NCI-H510A (cell line): ENCODE measurements around the gene ARMC7.
A peak's percentile ranks its signal among the peaks of the same experiment; 100 is the strongest.
"Not testable (repeated sequence)": the region's sequence is repeated elsewhere in the genome, so short reads cannot be mapped to it uniquely, and the experiment has no call there.

Experiments
- DNase-seq: peaks from one replicate; lab custom pipeline; 2025; lab: John Stamatoyannopoulos, UW

Gene ARMC7

DNA sequence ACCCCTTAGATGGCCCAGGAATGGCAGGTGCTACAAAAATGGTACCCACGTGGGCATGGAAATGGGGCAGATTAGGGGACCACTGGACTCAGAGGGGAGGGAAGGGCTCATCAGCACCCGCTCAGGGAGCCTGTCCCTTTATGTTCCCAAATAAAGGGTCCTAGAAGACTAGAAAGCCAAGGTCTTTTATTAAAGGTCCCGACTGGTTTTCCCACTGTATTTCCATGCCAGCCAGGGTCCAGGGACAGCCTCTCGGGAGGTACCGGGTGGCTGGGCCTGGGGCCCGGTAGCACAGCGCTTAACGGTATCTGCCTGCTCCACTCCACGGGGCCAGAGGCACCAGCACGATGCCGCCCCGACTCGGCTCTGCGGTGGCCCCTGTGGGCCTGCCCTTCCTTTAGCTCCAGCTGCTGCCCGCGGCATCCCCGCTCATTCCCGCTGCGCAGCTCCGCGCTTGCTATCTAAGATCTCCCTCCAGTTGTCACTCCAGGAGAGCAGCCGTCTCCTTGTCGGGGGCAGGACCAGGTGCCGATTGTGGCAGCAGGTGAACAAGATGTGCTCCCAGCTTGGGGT, 20.4 kb downstream of the ARMC7 start:
- no peak for DNase-seq

- peak; percentile 41 for DNase-seq
Observed at GRCh38 chr17:75130632-75131277, 21.0 kb downstream of the ARMC7 start.

DNA sequence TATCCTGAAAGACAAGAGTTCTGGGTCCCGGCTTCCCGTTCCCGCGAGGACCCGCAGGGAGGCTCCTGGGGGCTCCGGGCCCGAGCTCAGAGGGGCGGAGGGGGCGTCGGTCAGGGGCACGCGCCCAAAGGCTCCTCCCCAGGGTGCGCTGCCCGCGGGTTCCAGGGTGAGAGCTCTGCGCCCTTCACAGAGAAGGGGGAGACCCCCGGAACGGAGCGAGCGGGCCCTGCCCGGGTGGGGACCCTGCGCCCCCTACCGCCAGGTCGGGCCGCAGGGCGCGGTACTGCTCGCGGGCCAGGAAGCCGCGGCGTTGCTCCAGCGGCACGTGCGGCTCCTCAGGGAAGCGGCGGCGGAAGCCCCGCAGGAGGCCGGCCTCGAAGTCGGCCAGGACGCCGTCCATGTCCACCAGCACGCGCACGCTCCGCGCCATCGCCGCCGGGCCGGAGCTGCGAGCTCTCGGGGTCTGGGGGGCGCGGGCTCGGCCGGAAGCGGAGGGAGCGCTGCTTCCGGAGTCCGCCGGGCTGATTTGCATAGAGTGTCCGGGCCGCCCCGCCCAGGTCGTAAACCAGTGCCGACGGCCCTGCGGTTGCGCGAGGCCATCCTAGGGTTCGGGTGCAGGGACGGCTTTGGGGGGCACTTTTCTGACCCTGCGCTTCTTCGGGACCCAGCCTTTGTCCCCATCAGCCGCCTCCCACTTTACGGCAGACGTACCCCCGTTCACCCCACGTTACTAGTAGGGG, 21.7 kb downstream of the ARMC7 start, which contains the start of gene NT5C:
TSS of gene NT5C (minus strand) at position 465 of the 740 bp plus-strand sequence. CDS start at position 430, 35 bp downstream.
- peak; percentile 73 for DNase-seq

DNA sequence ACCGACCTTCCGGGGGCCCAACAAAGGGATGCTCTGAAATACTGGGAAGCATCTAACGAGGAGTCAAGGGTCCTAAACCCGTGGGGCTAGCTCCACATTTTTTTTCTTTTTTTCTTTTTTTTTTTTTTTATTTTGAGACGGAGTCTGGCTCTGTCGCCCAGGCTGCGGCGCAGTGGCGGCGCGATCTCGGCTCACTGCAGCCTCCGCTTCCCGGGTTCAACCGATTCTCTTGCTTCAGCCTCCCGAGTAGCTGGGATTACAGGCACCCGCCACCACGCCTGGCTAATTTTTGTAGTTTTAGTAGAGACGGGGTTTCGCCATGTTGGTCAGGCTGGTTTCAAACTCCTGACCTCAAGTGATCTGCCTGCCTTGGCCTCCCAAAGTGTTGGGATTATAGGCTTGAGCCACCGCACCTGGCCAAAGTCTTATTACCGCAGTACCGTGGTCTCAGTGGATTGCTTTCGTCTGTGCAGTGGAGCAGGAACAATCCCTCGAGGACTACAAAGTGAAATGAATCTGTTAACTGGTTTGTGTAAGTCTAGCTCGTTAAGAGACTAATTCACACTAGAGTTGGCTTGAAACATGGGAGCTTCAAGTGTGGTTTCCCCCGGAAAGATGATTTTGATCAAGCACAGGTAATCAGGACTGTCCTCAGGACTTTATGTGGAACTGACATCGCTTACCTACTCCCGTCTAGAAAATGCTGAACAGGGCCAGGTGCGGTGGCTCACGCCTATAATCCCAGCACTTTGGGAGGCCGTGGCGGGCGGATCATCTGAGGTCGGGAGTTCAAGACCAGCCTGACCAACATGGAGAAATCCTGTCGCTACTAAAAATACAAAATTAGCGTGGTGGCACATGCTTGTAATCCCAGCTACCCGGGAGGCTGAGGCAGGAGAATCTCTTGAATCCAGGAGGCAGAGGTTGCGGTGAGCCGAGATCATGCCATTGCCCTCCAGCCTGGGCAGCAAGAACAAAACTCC, 22.5 kb downstream of the ARMC7 start:
- DNase-seq = not testable (repeated sequence)

GRCh38 chr17:75133001-75133400, 23.2 kb downstream of the ARMC7 start:
- DNase-seq = no peak

DNA sequence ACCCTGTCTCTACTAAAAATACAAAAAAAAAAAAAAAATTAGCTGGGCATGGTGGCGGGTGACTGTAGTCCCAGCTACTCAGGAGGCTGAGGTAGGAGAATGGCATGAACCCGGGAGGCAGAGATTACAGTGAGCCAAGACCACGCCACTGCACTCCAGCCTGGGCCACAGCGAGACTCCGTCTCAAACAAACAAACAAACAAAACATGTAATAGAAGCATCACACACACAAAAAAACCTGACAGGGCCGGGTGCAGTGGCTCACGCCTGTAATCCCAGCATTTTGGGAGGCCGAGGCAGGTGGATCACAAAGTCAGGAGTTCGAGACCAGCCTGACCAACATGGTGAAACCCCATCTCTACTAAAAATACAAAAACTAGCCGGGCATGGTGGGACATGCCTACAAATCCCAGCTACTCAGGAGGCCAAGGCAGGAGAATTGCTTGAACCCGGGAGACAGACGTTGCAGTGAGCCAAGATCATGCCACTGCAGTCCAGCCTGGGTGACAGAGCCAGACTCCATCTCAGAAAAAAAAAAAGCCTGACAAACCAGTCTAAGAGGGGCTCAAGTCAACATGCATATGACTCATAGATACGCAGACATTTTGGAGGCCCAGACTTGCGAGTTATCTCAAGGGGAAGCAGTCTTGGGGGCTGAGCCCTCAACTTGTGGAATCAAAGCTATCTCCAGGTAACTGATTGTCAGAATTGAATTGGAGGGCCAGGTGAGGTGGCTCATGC, 24.0 kb downstream of the ARMC7 start:
- DNase-seq = not testable (repeated sequence)

DNA sequence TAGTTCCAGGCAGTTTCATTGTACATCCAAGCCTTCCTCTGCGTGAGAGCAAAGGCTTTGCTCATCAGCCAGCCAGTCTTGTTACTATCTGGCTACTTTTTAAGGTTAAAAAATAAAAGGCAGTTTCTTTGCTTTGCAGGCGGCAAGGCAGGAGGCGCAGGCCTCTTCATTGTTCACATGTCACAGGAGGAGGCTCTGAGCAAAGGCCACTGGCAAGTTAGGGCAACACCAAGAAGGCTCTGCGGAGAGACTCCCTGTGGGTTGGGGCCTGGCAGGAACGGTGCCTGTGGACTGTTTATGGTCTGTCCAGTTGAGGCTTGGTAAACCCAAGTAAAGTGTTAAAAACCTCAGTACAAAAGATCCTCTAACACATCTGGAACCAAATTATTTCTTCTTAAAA, 25.7 kb downstream of the ARMC7 start:
- no peak for DNase-seq

DNA sequence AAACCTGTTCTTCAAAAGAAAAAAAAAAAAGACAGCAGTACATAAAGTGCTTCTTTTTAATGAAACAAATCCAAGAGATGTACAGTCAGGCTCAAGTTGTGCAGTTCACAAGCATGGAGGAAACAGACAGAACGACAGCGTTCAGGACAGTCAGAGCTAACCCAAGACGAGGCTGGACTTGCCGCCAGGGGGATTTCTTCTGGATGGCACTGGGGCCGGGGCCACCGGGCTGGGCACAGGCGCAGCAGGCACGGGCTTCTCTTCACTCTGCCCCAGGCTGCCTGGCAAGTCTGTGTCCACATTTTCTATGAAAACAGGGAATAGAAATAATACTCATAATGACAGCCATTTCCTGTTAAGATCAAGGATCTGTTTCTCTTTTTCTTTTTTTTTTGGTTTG, 26.2 kb downstream of the ARMC7 start:
- DNase-seq = no peak

DNA sequence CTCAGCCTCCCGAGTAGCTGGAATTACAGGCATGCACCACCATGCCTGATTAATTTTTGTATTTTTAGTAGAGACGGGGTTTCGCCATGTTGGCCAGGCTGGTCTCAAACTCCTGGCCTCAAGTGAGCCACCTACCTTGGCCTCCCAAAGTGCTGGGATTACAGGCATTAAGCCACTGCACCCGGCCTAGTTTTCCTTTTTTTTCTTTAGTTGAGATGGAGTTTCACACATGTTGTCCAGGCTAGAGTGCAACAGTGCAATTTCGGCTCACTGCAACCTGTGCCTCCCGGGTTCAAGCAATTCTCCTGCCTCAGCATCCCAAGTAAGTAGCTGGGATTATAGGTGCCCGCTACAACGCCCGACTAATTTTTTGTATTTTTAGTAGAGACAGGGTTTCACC, 28.0 kb downstream of the ARMC7 start:
- DNase-seq = not testable (repeated sequence)

DNA sequence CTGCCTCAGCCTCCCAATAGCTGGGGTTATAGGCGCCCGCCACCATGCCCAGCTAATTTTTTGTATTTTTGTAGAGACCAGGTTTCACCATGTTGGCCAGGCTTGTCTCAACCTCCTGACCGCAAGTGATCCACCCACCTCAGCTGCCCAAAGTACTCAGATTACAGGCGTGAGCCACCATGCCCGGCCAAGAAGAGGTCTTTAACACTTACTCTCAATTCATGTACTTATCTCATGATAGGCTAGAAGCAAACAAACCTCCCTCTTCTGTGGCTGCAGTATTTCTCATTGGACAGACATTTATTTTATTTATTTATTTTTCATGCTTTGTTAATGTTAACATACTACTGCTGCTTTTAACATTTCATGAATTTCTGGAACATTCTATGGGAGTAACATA, 28.8 kb downstream of the ARMC7 start:
- DNase-seq = no peak

DNA sequence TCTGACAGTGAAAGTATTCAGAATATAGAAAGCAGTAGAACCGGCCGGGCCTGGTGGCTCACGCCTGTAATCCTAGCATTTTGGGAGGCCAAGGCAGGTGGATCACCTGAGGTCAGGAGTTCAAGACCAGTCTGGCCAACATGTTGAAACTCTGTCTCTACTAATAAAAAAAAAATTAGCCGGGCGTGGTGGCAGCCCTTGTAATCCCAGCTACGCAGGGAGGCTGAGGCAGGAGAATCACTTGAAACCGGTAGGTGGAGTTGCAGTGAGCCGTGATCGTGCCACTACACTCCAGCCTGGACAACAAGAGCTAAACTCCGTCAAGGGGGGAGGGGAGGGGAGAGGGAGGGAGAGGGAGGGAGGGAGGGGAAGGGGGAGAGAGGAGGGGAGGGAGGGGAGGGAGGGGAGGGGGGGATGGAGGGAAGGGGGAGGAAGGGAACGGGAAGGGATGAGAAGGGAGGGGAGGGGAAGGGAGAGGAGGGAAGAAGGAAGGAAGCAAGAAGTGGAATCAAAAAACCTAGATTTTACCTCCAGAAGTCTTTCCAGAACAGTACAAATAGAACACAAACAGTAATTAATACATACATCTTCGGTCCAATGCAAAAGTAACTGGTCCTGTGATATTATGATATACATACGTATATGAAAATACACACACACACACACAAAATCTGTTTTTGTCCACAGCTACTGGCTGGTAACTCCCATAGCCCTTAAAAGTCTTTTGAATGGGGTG, 32.6 kb downstream of the ARMC7 start:
- DNase-seq = no peak

DNA sequence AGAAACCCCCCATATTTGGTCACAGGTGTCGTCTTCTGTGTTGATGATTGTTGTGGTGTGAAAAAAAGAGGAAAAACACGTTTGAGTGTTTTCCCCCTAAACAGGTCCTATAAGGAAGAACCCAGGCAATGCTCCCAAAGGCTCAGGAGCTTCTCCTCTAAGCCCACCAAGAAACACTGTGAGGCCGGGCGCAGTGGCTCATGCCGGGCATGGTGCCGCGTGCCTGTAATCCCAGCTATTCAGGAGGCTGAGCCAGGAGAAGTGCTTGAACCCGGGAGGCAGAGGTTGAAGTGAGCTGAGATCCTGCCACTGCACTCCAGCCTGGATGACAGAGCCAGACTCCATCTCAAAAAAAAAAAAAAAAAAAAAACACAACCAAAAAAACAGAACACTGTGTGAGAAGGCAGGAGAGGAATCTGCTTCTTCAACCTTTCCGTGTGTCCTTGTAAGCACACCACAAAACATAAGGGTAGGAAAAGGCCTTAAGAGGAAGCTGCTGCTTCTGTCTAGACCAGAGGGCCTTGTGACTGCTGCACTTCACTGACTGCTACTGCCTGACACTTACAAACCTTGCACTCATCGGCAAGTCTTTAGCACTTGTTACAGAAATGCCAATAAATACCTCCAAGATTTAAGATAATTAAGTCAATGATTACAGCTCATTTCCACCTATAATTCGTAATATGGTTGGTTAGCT, 35.2 kb downstream of the ARMC7 start:
- DNase-seq = no peak

GRCh38 chr17:75146592-75146991, 36.8 kb downstream of the ARMC7 start:
- DNase-seq = no peak

DNA sequence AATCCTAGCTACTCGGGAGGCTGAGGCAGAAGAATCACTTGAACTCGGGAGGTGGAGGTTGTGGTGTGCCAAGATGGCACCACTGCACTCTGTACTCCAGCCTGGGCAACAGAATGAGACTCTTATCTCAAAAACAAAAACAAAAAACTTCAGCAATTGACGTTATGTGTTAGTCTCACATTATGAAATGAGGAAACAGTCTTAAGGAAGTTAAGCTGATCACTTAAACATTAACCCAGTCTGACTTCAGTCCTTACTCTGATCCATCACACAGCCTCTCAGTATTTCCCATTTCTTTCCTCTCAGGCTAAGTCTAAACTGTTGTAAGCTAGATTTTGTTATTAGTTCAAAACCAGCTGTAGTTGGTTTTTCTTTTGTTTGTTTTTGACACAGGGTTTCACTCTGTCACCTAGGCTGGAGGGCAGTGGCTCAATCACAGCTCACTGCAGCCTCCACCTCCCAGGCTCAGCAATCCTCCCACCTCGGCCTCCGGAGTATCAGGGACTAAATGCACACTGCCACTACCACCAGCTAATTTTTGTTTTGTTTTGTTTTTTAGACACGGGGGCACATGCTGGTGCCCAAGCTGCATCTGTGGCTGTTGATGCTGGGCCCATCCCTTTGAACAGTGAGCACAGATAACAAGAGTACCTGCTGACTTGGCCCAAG, 38.2 kb downstream of the ARMC7 start:
- DNase-seq = no peak

- no peak for DNase-seq
Observed at GRCh38 chr17:75151930-75152329, 42.2 kb downstream of the ARMC7 start.

GRCh38 chr17:75152523-75152921, 42.8 kb downstream of the ARMC7 start:
- DNase-seq = no peak

DNA sequence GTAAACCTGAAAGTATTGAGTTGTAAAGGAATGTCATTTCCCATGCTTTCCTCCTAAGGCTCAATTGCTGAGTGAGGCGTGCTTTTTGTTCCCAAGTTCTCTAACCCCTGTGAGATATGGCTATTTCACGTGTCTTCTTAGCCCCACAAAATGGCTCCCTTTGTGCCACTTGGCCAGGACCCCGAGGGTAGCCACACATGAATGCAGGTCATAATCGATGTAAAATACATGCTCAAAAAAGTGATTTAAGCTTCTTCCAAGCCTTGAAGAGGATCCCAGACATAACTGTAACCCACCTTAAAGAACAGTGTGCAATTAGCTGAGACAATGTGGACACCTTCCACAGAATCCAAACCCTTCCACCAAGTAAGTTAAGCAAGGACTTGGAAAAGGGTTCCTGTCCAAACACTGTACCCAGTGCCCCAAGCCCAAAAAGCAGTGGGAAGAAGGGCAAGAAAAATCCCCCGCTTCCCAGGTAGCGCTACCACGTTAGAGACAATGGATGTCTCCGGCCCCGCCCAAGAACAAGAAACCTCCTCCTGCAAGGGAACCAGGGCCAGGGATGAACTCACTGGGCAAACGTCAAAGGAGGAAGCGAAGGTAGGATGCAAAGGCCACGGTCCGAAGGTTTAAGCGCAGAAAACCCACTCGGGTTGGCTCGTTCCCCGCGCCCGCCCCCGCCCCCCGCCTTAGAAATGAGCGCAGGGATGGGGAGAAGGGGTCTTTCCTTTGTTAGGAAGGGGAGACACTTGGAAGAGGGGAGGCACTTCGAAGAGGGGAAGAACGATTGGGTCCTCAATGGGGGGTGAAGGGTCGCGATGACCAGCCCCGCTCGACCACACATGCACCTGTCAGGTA, 43.4 kb downstream of the ARMC7 start:
- no peak for DNase-seq

GRCh38 chr17:75153780-75154194, 44.0 kb downstream of the ARMC7 start:
- DNase-seq = no peak
